ENCODE measurements around the gene ELMO1. TPM values are rescaled to one million over a fixed set of nuclear protein-coding genes. Genes with fewer than 3 reads are reported as not detected.

Gene ELMO1
- total RNA-seq, 1 experiment from 2014 or later: 7.8 TPM

GRCh38 chr7:36825501-36825900 lies 623.2 kb downstream of the ELMO1 start:
- no peaks in the 10 kb centered on the region for H3K4me1 ChIP-seq (ENCODE audit: insufficient read depth, low read length)
- no peak overlapping the region for H3K27ac Mint-ChIP-seq
- no peaks in the 10 kb centered on the region for H4K20me1 ChIP-seq (ENCODE audit: control insufficient read depth, insufficient read depth, insufficient read length)
- no peak overlapping the region for H3K4ac ChIP-seq (ENCODE audit: low read depth, low read length)
- H3K4me2 ChIP-seq (ENCODE audit: insufficient read depth, insufficient read length, low read length): no peak overlapping the region
- H4K8ac ChIP-seq (replicated peaks; ENCODE audit: insufficient read length, low read depth, low read length): no peak overlapping the region
- H2BK15ac ChIP-seq (ENCODE audit: low read depth, low read length): no peak overlapping the region
- no peak overlapping the region for H3K18ac ChIP-seq (ENCODE audit: insufficient read length, low read depth, low read length)
- H3K9ac ChIP-seq (ENCODE audit: extremely low read depth, insufficient read length, low read length): no peak overlapping the region
- no peaks in the 10 kb centered on the region for H3K27me3 ChIP-seq (ENCODE audit: insufficient read depth, low read length)
- no peak overlapping the region for H2BK20ac ChIP-seq (ENCODE audit: low read depth, low read length, poor library complexity, severe bottlenecking)
- H3K4me1 Mint-ChIP-seq: no peaks in the 10 kb centered on the region
- no peaks in the 10 kb centered on the region for H3K9me3 ChIP-seq (ENCODE audit: control insufficient read depth, low read depth, low read length)
- H3K79me2 ChIP-seq (ENCODE audit: insufficient read depth, low read length): no peaks in the 10 kb centered on the region
- H3K36me3 Mint-ChIP-seq (ENCODE audit: insufficient read depth in 1 of 3, low read depth in 3 of 3): no peaks in the 10 kb centered on the region
- H3K79me1 ChIP-seq (ENCODE audit: insufficient read depth, low read depth, low read length, poor library complexity, severe bottlenecking): no peaks in the 10 kb centered on the region
- H4K5ac ChIP-seq (ENCODE audit: insufficient read length, low read depth, low read length): no peak overlapping the region
- H3K9me3 Mint-ChIP-seq: no peaks in the 10 kb centered on the region
- H2BK12ac ChIP-seq (ENCODE audit: insufficient read length, low read depth, low read length): no peak overlapping the region
- H3K23ac ChIP-seq (ENCODE audit: insufficient read length, low read depth, low read length): no peak overlapping the region
- H2AFZ ChIP-seq (ENCODE audit: low read length): no peak overlapping the region
- H3T11ph ChIP-seq (ENCODE audit: low read length): no peak overlapping the region
- no peak overlapping the region for H4K91ac ChIP-seq (ENCODE audit: insufficient read length, low read depth, low read length)
- no peak overlapping the region for H3K56ac ChIP-seq (ENCODE audit: insufficient read length, low read depth, low read length)
- H3K4me3 Mint-ChIP-seq: no peak overlapping the region
- no peak overlapping the region for H3K14ac ChIP-seq (ENCODE audit: insufficient read depth, low read length)
- H3K23me2 ChIP-seq (ENCODE audit: insufficient read length, low read depth, low read length, poor library complexity, severe bottlenecking): no peaks in the 10 kb centered on the region
- no peak overlapping the region for H2AK5ac ChIP-seq (ENCODE audit: insufficient read length, low read length)
- no peak overlapping the region for H2BK5ac ChIP-seq (ENCODE audit: insufficient read length, low read length)
- no peak overlapping the region for H3K27ac ChIP-seq (ENCODE audit: insufficient read length, low read depth, low read length)
- WGBS (ENCODE audit: extremely low coverage, insufficient read length, low lambda C conversion rate): no CpG with 5 or more reads among the region's 4 CpGs
- no peak for DNase-seq
- no peak for TF ChIP-seq CTCF (conservative IDR thresholded peaks at IDR 0.05)
- no peaks in the 10 kb centered on the region for H3K27me3 Mint-ChIP-seq (ENCODE audit: low read depth)
- H2BK120ac ChIP-seq (ENCODE audit: low read depth, low read length, poor library complexity, severe bottlenecking): no peak overlapping the region
